NB4 (cell line): Measurements from ENCODE around the gene ABCC4.
A peak's percentile ranks its signal among the peaks of the same experiment; 100 is the strongest.

Experiments
- POLR2A ChIP-seq: IDR thresholded peaks from 2 replicates; pipeline ENCODE4 v1.6.1; 2011; ENCODE audit warnings: mild to moderate bottlenecking; ENCODE audit not compliant: insufficient read length; ENCODE audit errors: extremely low read depth
- TF ChIP-seq, protein P1 (sequence below): IDR thresholded peaks from one replicate; pipeline ENCODE4 v1.5.1; 2012; ENCODE audit warnings: low read depth, low read length
- TF ChIP-seq, protein P2 (sequence below): IDR thresholded peaks from 2 replicates; pipeline ENCODE4 v1.6.1; 2011; ENCODE audit warnings: low read depth, low read length

DNA sequence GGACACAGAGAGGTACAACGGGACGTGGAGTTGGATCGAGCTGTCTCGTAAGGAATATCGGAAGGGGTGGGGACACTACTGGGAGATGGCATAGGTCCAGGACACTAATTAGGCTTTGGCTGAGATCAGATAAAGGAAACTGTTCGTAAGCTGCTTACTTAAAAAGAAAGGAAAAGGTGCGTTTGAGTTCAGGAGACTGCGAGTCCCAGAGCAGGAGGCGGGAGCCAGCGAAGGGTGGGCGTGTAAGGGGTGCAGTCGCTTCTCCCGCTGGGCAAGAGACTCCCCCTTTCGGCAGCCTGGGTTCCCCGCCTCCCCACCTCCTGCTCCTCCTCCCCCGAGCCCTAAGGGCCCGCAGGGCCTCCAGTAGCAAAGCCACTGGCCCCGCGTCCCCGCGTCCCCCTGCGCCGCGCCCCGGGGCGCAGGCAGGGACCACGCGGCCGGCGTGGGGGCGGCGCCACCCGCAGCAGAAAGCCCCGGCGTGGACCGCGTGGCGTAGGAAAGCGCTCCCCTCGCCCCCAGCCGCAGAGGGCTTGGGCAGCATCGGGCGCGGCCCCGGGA, 547 bp downstream of the ABCC4 start:
- TF ChIP-seq, protein P1, sequence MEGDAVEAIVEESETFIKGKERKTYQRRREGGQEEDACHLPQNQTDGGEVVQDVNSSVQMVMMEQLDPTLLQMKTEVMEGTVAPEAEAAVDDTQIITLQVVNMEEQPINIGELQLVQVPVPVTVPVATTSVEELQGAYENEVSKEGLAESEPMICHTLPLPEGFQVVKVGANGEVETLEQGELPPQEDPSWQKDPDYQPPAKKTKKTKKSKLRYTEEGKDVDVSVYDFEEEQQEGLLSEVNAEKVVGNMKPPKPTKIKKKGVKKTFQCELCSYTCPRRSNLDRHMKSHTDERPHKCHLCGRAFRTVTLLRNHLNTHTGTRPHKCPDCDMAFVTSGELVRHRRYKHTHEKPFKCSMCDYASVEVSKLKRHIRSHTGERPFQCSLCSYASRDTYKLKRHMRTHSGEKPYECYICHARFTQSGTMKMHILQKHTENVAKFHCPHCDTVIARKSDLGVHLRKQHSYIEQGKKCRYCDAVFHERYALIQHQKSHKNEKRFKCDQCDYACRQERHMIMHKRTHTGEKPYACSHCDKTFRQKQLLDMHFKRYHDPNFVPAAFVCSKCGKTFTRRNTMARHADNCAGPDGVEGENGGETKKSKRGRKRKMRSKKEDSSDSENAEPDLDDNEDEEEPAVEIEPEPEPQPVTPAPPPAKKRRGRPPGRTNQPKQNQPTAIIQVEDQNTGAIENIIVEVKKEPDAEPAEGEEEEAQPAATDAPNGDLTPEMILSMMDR, result peak; percentile 5
- no peak for TF ChIP-seq POLR2A
- TF ChIP-seq, protein P2, sequence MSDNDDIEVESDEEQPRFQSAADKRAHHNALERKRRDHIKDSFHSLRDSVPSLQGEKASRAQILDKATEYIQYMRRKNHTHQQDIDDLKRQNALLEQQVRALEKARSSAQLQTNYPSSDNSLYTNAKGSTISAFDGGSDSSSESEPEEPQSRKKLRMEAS, result peak; percentile 11; the same call in 1 of the 2 replicates
